CD4-positive, alpha-beta T cell (primary cell): ENCODE results near the gene RHCG. TPM values are rescaled to one million over a fixed set of nuclear protein-coding genes. Genes with fewer than 3 reads are reported as not detected.

Experiments used
- ATAC-seq: fragments of 200-7000 bp; cut with Tn5 transposase; one replicate; pipeline ENCODE4 v1.10.0; 2022; ENCODE audit warnings: mild to moderate bottlenecking; ENCODE audit not compliant: poor library complexity
- CTCF ChIA-PET: fragments of 350-600 bp; sonication (Branson Sonifier 250); formaldehyde crosslinking; loops from one replicate; lab custom pipeline; 2021; ENCODE audit warnings: antibody characterized with exemption, inconsistent platforms; lab: Charles Lee
- POLR2A ChIA-PET: fragments of 350-600 bp; sonication (Branson Sonifier 250); formaldehyde crosslinking; loops from one replicate; lab custom pipeline; 2021; ENCODE audit warnings: antibody characterized with exemption, inconsistent platforms; lab: Charles Lee
- DNase-seq, 14 experiments: peaks; one replicate each; pipeline ENCODE4 v3.0.0-alpha.2; 2013 to 2020; ENCODE audit warnings: mixed read lengths in 2 of 14
- H3K27ac ChIP-seq, 2 donors: one replicate each; pipeline versions ENCODE4 v1.5.1 to v1.7.0; 2013; ENCODE audit warnings: low read length in 2 of 2, low read depth in 1 of 2, mild to moderate bottlenecking in 1 of 2
- H3K27me3 ChIP-seq, 2 experiments: 1 replicate in 1 of 2; 2 replicates in 1 of 2; pipeline versions ENCODE4 v1.6.1 to v1.7.0; 2013; ENCODE audit warnings: low read length in 2 of 2, control low read depth in 1 of 2, mild to moderate bottlenecking in 1 of 2, moderate library complexity in 1 of 2; ENCODE audit not compliant: insufficient read depth in 2 of 2, control insufficient read depth in 1 of 2
- H3K36me3 ChIP-seq: one replicate; pipeline ENCODE4 v1.6.1; 2013; ENCODE audit warnings: low read length, control low read depth; ENCODE audit not compliant: insufficient read depth
- H3K4me1 ChIP-seq: one replicate; pipeline ENCODE4 v1.6.1; 2013; ENCODE audit warnings: low read length, control low read depth; ENCODE audit not compliant: insufficient read depth
- H3K4me3 ChIP-seq: one replicate; pipeline ENCODE4 v1.5.1; 2013; ENCODE audit warnings: mild to moderate bottlenecking, low read length, moderate library complexity
- H3K9me3 ChIP-seq, 2 experiments: 1 replicate in 1 of 2; 2 replicates in 1 of 2; pipeline versions ENCODE4 v1.6.1 to v1.7.0; 2013; ENCODE audit warnings: low read length in 2 of 2, mild to moderate bottlenecking in 2 of 2, control low read depth in 1 of 2, moderate library complexity in 1 of 2; ENCODE audit not compliant: control insufficient read depth in 1 of 2, insufficient read depth in 1 of 2
- H3K27ac Mint-ChIP-seq: one replicate; pipeline ENCODE4 v1.8.0; 2020; ENCODE audit warnings: mixed read lengths
- H3K27me3 Mint-ChIP-seq: one replicate; pipeline ENCODE4 v1.8.0; 2021; ENCODE audit warnings: mixed read lengths
- H3K36me3 Mint-ChIP-seq: one replicate; pipeline ENCODE4 v1.8.0; 2021; ENCODE audit warnings: low read depth, mixed read lengths
- H3K4me1 Mint-ChIP-seq: one replicate; pipeline ENCODE4 v1.8.0; 2021; ENCODE audit warnings: low read depth, mixed read lengths
- H3K4me3 Mint-ChIP-seq: one replicate; pipeline ENCODE4 v1.8.0; 2020; ENCODE audit warnings: mild to moderate bottlenecking, mixed read lengths
- H3K9me3 Mint-ChIP-seq: one replicate; pipeline ENCODE4 v1.8.0; 2020; ENCODE audit warnings: mixed read lengths
- intact Hi-C, 2 experiments: fragments of 100-400 bp; cut with DNase I in 1 of 2; cut with micrococcal nuclease in 1 of 2; formaldehyde crosslinking; loops; one replicate each; pipeline versions ENCODE4 v1.15.1 to v1.9.0; 2023 to 2025; cut with DNase I, micrococcal nuclease
- total RNA-seq, 174 experiments: library from RNA in 2 of 174; stranded (reverse) in 2 of 174; gene quantifications; one replicate each; pipeline ENCODE4 v1.2.3 and lab custom pipeline; 2021 to 2026
- TF ChIP-seq, protein P1 (sequence below): fragments of 200-600 bp; IDR thresholded peaks from one replicate; pipeline ENCODE4 v1.8.0; 2022; ENCODE audit warnings: antibody characterized with exemption, mild to moderate bottlenecking

The RHCG gene
- total RNA-seq, 2 experiments from 2014 or later = not detected

DNA sequence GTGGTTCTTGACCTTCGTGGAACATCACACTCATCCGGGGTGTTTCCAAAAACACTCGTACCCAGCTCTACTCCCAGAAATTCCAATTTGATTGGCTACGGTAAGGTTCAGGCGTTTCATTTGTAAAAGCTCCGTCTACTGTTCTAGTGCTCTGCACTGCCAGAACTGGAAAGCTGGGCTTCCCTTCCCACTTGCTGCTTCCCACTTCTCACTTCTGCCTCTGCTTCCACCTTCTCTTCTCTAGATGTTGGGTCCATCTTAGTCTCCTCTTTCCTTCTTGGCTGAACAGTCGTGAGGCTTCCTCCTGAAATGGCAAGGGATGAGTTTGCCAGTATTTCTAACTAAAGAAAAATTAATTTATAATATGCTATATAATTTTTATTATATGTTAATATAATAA, 29.8 kb upstream of the RHCG start:
- H3K27ac ChIP-seq = no peak overlapping the region
- no peaks in the 10 kb centered on the region for H3K27me3 Mint-ChIP-seq
- ChIA-PET POLR2A (no interaction called here), CTCF (no interaction called here)
- no peak for DNase-seq
- TF ChIP-seq, protein P1, sequence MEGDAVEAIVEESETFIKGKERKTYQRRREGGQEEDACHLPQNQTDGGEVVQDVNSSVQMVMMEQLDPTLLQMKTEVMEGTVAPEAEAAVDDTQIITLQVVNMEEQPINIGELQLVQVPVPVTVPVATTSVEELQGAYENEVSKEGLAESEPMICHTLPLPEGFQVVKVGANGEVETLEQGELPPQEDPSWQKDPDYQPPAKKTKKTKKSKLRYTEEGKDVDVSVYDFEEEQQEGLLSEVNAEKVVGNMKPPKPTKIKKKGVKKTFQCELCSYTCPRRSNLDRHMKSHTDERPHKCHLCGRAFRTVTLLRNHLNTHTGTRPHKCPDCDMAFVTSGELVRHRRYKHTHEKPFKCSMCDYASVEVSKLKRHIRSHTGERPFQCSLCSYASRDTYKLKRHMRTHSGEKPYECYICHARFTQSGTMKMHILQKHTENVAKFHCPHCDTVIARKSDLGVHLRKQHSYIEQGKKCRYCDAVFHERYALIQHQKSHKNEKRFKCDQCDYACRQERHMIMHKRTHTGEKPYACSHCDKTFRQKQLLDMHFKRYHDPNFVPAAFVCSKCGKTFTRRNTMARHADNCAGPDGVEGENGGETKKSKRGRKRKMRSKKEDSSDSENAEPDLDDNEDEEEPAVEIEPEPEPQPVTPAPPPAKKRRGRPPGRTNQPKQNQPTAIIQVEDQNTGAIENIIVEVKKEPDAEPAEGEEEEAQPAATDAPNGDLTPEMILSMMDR = no peak
- H3K4me1 ChIP-seq = no peaks in the 10 kb centered on the region
- no peak overlapping the region for H3K27ac Mint-ChIP-seq
- no peaks in the 10 kb centered on the region for H3K9me3 ChIP-seq
- ATAC-seq = no peak
- H3K4me1 Mint-ChIP-seq = no peaks in the 10 kb centered on the region
- H3K36me3 Mint-ChIP-seq = no peaks in the 10 kb centered on the region
- no peaks in the 10 kb centered on the region for H3K27me3 ChIP-seq
- H3K4me3 Mint-ChIP-seq = no peak overlapping the region
- no peaks in the 10 kb centered on the region for H3K36me3 ChIP-seq
- no peak overlapping the region for H3K4me3 ChIP-seq
- intact Hi-C loops = no loop called here
- no peaks in the 10 kb centered on the region for H3K9me3 Mint-ChIP-seq

DNA sequence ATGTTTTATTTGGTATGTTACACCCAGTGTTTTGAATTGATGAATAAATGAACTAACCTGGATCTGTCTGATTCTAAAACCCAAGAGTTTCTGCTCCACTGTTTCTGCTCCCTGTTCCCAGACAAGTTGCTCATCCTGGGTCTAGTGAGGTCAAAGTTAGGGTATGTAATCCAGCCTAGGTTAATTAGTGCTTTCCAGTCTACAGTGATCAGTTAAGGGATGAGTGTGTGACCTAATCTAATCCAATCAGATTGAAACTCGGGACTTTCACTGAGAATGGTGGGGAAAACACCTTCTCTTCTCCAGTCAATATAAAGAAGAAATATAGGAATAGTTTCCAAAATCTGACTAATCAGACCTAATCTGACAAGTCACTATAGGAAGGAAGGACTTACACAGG, 27.8 kb upstream of the RHCG start:
- TF ChIP-seq, protein P1 = no peak
- Histone ChIP-seq H3K4me1 (no peaks in the 10 kb centered on the region), H3K27me3 (no peaks in the 10 kb centered on the region), H3K4me3 (no peak overlapping the region), H3K27ac (no peak overlapping the region), H3K36me3 (no peaks in the 10 kb centered on the region), H3K9me3 (no peaks in the 10 kb centered on the region)
- Mint-ChIP-seq H3K4me3 (no peak overlapping the region), H3K9me3 (no peaks in the 10 kb centered on the region), H3K27me3 (no peaks in the 10 kb centered on the region), H3K4me1 (no peaks in the 10 kb centered on the region), H3K36me3 (no peaks in the 10 kb centered on the region), H3K27ac (no peak overlapping the region)
- CTCF ChIA-PET = no interaction called here
- DNase-seq (no peak), ATAC-seq (no peak)
- intact Hi-C loops = no loop called here
- POLR2A ChIA-PET = no interaction called here

DNA sequence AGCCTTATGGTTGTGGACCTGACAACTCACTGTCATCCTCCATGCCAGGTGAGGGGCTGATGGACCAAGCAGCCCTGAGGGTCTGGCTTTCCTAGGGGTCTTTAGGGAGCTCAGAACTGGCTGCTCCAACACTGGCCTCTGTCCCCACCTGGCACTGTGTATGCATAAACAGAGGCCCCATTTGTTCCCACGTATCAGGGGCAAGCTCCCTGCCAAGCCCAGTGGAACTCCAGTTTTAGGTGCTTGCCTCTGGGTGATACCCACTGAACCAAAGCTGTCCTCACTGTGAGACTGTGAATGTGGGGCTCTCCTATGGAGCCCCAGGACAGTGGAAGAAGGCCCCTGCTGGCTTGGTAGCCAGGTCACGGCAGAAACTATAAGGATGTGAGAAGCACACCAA, 26.7 kb upstream of the RHCG start:
- ChIA-PET POLR2A (no interaction called here), CTCF (no interaction called here)
- H3K4me1 ChIP-seq = no peaks in the 10 kb centered on the region
- peaks cover 0 to 2% of the 10 kb centered on the region in 2 experiments for H3K27me3 ChIP-seq
- Mint-ChIP-seq H3K27ac (no peak overlapping the region), H3K36me3 (no peaks in the 10 kb centered on the region), H3K27me3 (no peaks in the 10 kb centered on the region), H3K4me3 (no peak overlapping the region), H3K4me1 (no peaks in the 10 kb centered on the region), H3K9me3 (no peaks in the 10 kb centered on the region)
- H3K9me3 ChIP-seq = no peaks in the 10 kb centered on the region
- no peak overlapping the region for H3K27ac ChIP-seq
- intact Hi-C loops = no loop called here
- DNase-seq = no peak
- TF ChIP-seq, protein P1 = no peak
- no peak for ATAC-seq
- no peaks in the 10 kb centered on the region for H3K36me3 ChIP-seq
- no peak overlapping the region for H3K4me3 ChIP-seq
